COR-L47 (cell line): ENCODE data around the gene GLRX5.

Experiments
- DNase-seq: peaks from one replicate; lab custom pipeline; 2025; lab: John Stamatoyannopoulos, UW

The GLRX5 gene

GRCh38 chr14:95536036-95536593 is 1.3 kb downstream of the GLRX5 start:
- no peak for DNase-seq

DNA sequence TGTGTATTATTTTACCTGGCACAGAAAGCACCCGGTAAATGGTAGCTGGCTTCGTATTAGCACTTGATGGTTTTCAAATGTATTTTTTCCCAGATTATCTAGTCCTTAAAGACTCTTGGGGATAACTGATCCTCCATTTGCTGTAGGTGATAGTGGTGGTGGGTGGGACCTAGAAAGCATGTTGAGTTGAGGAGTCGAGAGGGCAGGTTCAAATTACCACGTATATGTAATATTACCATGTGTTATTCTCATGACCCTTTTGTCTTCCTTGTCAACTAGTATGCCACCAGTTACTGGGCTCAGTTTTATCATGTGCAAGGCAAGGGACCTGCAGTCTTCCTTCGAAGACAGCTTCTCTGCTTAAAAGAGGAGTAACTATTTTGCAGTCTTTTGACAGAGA is 1.8 kb downstream of the GLRX5 start:
- DNase-seq, result no peak

GRCh38 chr14:95537298-95538089 is 2.6 kb downstream of the GLRX5 start:
- DNase-seq, result no peak

GRCh38 chr14:95538801-95539509 is 4.1 kb downstream of the GLRX5 start:
- DNase-seq, result no peak

DNA sequence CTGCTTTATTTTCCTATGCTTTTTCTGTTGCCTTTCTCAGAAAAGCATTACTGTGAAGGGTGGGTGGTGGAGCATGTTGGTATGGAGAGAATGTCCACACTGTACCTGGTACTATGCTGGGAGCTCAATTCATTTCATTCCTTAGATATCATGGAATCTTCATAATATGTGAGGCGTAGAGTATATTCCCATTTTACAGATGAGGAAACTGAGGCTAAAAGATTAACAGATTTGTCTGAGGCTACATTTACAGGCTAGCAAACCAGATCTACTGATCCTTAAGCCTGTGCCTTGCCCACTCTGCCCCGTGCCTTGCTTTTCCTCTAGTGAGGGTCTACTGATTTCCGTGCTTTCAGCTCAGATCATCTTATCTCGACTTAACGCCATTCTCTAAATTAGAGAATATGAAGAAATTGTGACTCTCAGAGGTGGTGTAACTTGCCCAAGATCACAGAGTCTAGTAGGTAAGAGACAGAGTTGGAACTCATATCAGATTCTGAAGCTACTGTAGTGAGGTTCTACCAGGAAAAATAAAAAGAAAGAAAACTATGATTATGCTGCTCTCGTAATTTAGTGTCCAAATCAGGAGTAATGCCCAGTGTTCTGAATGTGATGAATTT is 5.5 kb downstream of the GLRX5 start:
- no peak for DNase-seq

DNA sequence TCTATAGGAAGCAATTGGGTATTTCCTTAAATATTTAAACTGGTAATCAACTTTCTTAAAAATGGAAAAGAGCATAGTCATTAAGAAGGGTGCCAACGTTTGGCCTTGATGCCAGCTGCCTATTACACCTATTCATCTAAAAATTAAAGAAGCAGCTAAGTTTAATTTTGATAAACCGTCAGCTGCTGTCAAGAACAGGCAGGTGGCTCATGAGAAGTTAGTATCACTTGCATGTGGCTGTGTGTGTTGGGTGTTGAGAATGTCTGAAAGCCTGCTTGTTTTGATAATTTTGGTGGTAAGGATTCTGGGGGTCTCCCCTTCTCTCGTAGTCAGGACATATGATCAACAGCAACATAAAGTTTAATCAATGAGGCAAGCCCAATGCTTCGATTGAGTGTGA is 6.5 kb downstream of the GLRX5 start:
- no peak for DNase-seq

- DNase-seq, result no peak
Measured at GRCh38 chr14:95541932-95542930, 7.4 kb downstream of the GLRX5 start.

DNA sequence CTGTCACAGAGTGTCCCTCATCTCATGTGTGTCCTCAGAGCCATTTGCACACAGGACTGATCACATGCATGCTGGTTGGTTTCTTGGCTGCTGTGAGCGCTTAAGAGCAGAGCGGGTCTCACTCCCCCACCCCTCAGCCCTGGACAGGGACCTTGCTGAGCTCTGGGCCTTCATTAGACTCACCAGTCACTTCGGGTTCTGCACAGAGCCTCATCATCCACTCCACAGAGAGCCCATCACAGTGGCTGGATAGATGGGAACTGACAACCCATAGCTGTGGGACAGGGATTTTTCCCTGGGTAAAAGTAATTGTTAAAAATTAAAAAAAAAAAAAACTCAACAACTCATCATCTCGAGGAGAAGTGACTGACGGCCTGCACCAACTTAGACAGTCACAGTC is 8.2 kb downstream of the GLRX5 start:
- no peak for DNase-seq

- DNase-seq, result no peak
Measured at GRCh38 chr14:95544588-95544987, 9.7 kb downstream of the GLRX5 start.

DNA sequence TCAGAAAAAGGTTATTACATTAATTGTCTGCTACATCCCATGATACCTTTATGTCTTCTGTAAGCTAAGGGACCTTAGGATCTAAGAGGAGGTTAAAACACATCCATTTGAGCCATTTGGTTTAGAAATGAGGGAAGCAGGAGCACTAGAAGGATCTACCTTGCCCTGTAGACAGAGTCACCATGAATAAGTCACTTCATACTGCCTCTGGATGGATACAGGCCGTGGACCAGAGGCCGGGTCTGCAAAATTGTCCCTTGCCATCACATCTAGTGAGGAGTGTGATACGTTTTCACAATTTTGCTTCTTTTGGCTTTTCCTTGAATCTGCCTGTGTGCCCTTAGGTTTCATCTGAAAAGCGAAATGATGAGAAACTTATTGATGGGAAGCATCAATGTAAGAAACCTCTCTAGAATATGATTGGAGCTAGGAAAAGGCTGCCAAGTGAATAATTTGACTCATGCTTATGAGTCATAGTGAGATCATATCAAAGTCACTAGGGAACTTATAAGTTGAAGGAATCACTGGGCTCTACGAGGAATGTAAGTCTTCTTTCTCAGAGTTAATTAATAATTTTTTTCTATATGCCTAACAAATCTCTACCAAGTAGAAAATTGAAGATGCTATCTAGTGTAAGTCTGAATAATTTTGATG is 10.8 kb downstream of the GLRX5 start:
- DNase-seq, result no peak

DNA sequence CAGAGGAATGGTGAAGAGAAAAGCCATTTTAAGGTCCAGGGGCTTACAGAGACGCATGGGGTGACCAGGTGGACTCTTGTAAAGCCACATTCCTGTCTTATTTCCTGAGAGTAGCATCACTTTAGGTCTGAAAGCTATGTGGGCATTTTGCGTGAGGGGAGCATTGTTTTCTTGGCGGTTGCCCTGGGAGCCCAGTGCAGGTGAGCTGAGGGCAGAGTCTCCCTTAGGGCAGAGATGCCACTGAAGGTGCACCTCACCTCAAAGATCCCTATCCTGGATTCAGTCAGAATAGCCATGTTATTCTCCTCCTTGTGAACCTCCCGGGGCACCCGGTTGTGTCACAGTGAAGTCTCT is 12.4 kb downstream of the GLRX5 start:
- DNase-seq, result no peak

GRCh38 chr14:95547626-95548327 is 12.9 kb downstream of the GLRX5 start:
- DNase-seq, result no peak

- no peak for DNase-seq
Measured at GRCh38 chr14:95548328-95548929, 13.6 kb downstream of the GLRX5 start.

DNA sequence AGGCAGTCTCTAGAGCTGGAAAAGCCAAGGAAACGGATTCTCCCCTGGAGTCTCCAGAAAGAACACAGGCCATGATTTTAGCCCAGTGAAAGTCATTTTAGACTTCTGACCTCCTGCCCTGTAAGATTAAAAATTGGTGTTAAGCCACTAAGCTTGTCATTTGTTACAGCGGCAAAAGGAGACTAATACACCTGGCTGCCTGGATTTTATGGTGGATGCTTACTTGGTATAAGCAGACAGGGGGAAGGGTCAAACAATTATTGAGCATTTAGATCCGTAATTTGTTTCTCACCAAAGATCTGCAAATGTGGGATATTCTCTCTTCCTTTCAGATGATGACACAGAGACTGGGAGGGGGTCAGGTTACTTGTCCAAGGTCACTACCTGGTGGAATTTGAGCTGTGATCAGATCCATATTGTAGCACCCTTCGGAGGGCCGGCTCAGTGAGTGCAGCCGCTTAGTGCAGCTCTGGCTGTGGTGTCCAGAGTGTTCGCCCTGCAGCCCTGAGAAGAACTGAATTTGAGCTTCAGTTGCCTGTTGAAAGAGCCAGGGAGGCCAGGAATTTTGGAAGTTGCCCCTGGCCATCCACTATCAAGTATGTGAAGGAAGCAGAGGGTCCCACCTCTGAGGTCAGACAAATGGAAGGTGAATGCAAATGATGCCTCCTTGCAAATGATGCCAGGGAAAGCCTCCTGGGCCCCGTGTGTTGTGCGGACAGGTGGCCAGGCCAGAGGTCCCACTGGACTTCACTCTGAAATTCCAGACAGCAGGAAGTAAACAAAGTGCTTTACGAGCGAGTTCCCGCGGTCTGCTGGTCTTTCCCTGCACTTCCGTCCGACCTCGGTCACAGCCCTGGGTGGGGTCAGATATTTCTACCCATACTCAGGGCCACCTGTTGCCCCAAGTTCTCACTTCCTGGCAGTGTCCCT is 15.1 kb downstream of the GLRX5 start:
- DNase-seq, result no peak

DNA sequence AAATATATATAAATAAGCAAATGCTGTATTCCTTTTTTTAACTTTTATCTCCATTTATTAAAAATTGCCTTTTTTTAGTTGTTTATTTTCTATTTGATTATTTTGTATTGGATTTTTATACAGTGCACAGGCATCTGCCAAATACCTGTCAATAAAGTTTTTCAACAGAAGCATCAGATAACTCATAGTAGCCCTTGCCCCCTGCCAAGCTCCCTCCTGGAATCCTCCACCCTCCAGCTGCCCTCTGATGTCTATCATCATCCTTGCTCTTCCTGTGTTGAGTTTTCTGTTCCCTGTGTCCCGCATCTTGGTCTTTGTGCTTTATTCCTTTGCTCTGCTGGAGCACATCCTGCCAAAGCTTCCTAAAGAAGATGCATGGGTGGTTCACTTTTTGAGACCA is 16.6 kb downstream of the GLRX5 start:
- DNase-seq, result no peak

DNA sequence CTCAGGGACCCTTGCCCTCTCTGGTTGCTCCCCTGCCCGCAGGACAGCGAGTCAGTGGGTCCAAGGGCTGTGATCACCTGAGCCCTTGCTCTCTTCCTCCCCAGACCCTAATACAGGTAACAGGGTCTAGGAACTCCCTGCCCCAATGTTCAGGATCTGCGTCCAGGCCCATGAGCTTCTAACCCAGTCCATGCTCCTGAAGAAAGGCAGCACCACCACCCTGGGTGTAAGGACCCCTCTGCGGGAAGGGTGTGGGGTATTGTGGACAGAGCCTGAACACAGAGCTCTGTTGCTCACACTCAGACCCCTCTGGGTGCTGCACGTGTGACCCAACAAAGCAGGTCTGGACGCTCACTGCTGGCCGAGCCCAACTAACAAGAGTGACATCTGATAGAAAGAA is 18.3 kb downstream of the GLRX5 start:
- DNase-seq, result no peak

GRCh38 chr14:95555053-95555452 is 20.2 kb downstream of the GLRX5 start:
- no peak for DNase-seq

GRCh38 chr14:95557291-95557690 is 22.4 kb downstream of the GLRX5 start:
- no peak for DNase-seq

GRCh38 chr14:95557832-95558231 is 23.0 kb downstream of the GLRX5 start:
- no peak for DNase-seq
